ENCODE measurements around the gene DYNLT5. TPM values are rescaled to one million over a fixed set of nuclear protein-coding genes. Genes with fewer than 3 reads are reported as not detected.
"Not testable (repeated sequence)": the region's sequence is repeated elsewhere in the genome, so short reads cannot be mapped to it uniquely, and the experiment has no call there.

Gene DYNLT5
- total and polyA plus RNA-seq, 9 donors = 0.05 to 11.4 (median 0.48) TPM

DNA sequence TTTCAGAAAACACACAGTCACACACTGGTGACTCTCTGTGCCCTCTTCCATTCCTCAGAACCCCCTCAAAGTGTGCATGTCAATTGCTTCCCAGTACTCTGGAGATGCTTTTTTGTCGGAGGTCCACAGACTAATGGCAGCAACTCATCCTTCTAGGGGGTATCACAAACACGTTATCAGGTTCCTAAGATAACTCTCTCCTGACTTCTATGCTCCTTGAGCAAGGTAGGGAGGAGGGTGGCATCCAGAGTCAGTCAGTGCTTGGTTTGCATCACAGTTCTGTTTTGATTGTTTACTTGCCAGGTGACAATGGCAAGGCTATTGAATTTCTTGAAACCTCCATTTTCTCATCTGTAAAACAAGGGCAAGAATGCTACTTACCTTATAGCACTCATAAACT is 39.4 kb upstream of the DYNLT5 start:
- no peaks in the 10 kb centered on the region for H3K4me1 ChIP-seq (ENCODE audit: insufficient read depth)
- no peaks in the 10 kb centered on the region for H3K9me3 ChIP-seq
- intact Hi-C loops (cut with DNase I) = no loop called here
- H3K27me3 ChIP-seq = no peaks in the 10 kb centered on the region
- 40 to 64% (median 61%) methylated on average over 2 of the region's 2 CpGs for WGBS, 3 donors
- no peak for DNase-seq
- TF ChIP-seq EP300 (IDR thresholded peaks at IDR 0.05) (no peak), POLR2A (IDR thresholded peaks at IDR 0.05) (no peak)
- TF ChIP-seq, protein P1, sequence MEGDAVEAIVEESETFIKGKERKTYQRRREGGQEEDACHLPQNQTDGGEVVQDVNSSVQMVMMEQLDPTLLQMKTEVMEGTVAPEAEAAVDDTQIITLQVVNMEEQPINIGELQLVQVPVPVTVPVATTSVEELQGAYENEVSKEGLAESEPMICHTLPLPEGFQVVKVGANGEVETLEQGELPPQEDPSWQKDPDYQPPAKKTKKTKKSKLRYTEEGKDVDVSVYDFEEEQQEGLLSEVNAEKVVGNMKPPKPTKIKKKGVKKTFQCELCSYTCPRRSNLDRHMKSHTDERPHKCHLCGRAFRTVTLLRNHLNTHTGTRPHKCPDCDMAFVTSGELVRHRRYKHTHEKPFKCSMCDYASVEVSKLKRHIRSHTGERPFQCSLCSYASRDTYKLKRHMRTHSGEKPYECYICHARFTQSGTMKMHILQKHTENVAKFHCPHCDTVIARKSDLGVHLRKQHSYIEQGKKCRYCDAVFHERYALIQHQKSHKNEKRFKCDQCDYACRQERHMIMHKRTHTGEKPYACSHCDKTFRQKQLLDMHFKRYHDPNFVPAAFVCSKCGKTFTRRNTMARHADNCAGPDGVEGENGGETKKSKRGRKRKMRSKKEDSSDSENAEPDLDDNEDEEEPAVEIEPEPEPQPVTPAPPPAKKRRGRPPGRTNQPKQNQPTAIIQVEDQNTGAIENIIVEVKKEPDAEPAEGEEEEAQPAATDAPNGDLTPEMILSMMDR (IDR thresholded peaks at IDR 0.05) = no peak
- no peak overlapping the region for H3K4me3 ChIP-seq
- no peak overlapping the region for H3K27ac ChIP-seq
- H3K36me3 ChIP-seq = no peaks in the 10 kb centered on the region

- Histone ChIP-seq H3K27me3 (no peaks in the 10 kb centered on the region), H3K9me3 (no peaks in the 10 kb centered on the region), H3K36me3 (no peaks in the 10 kb centered on the region), H3K4me1 (ENCODE audit: insufficient read depth) (no peaks in the 10 kb centered on the region), H3K4me3 (no peak overlapping the region), H3K27ac (no peak overlapping the region)
- intact Hi-C loops (cut with DNase I) = no loop called here
- TF ChIP-seq EP300 (IDR thresholded peaks at IDR 0.05) (no peak), POLR2A (IDR thresholded peaks at IDR 0.05) (no peak)
- TF ChIP-seq, protein P1 (IDR thresholded peaks at IDR 0.05) = no peak
- DNase-seq = no peak
Measured at GRCh38 chr1:66723985-66724384, 28.3 kb upstream of the DYNLT5 start.

DNA sequence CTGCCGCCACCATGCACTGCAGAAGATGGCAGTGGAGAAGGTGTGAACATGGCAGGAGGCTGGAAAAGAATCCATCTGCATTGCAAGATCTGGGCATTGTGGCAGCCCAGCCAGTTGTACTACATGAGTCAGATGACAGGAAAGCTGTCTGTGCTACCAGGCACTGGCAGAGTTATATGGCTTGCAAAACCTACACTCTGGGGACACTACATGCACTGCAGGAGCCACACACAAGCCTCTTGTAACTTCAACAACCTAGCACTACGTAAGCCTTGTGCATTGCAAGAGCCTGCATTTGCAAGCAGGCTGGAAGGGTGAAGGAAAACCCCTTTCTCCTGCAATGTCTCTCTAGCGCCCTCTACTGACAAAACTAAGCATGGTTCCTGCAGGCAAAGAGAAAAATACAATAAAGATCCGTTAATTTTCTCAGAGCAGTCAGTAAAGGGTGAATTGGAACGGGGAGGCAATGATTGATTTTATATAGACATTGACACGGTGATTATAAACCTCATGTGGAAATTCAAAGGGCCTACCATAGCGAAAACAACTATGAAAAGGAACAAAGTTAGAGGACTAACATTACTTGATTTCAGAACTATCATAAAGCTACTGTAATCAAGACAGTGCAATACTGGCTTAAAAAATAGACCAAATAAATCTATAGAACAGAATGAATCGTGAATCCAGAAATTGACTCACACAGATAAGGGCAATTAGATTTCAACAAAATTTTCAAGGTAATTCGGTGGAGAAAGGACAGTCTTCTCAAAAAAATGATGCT is 26.2 kb upstream of the DYNLT5 start:
- Histone ChIP-seq H3K4me1 (ENCODE audit: insufficient read depth) (no peaks in the 10 kb centered on the region), H3K4me3 (no peak overlapping the region), H3K36me3 (no peaks in the 10 kb centered on the region), H3K9me3 (no peaks in the 10 kb centered on the region), H3K27ac (no peak overlapping the region), H3K27me3 (no peaks in the 10 kb centered on the region)
- no peak for TF ChIP-seq EP300 (IDR thresholded peaks at IDR 0.05)
- TF ChIP-seq, protein P1 (IDR thresholded peaks at IDR 0.05) = peak; percentile 32 to 41 (median 40)
- intact Hi-C loops (cut with DNase I) = no loop called here
- WGBS, 3 donors = 25 to 26% (median 26%) methylated on average over 9 of the region's 9 CpGs
- peak in 1 of 5 donors; percentile 29 for DNase-seq

- Histone ChIP-seq H3K4me1 (ENCODE audit: insufficient read depth) (no peaks in the 10 kb centered on the region), H3K27me3 (no peaks in the 10 kb centered on the region), H3K27ac (no peak overlapping the region), H3K9me3 (no peaks in the 10 kb centered on the region), H3K4me3 (no peak overlapping the region), H3K36me3 (no peaks in the 10 kb centered on the region)
- TF ChIP-seq EP300 (IDR thresholded peaks at IDR 0.05) (no peak), POLR2A (IDR thresholded peaks at IDR 0.05) (no peak)
- TF ChIP-seq, protein P1 (IDR thresholded peaks at IDR 0.05) = no peak
- intact Hi-C loops (cut with DNase I) = no loop called here
- no peak for DNase-seq
- WGBS, 3 donors = 56 to 61% (median 58%) methylated on average over 2 of the region's 2 CpGs
Measured at GRCh38 chr1:66728021-66728420, 24.2 kb upstream of the DYNLT5 start.

- H3K9me3 ChIP-seq; H3K4me3 ChIP-seq; H3K4me1 ChIP-seq (ENCODE audit: insufficient read depth); DNase-seq; H3K27me3 ChIP-seq; intact Hi-C loops (cut with DNase I); H3K36me3 ChIP-seq; H3K27ac ChIP-seq: not testable (repeated sequence)
Measured at GRCh38 chr1:66728716-66729115, 23.5 kb upstream of the DYNLT5 start.

All from ovary (tissue), 9 donors.